Hepatocyte (in vitro differentiated cells): ENCODE data around the gene C1QL4. TPM values are rescaled to one million over a fixed set of nuclear protein-coding genes. Genes with fewer than 3 reads are reported as not detected.

Experiments used
- DNase-seq: peaks from one replicate; pipeline ENCODE4 v3.0.0-alpha.2; 2016; ENCODE audit warnings: low spot score
- H2AFZ ChIP-seq: fragments of 200-600 bp; sonication (generic); 2 replicates; pipeline ENCODE4 v1.6.0; 2016; ENCODE audit warnings: antibody characterized with exemption, mild to moderate bottlenecking
- H3K27ac ChIP-seq: fragments of 200-600 bp; sonication (generic); 2 replicates; pipeline ENCODE4 v1.5.1; 2016; ENCODE audit warnings: mild to moderate bottlenecking
- H3K27me3 ChIP-seq: fragments of 200-600 bp; sonication (generic); 2 replicates; pipeline ENCODE4 v1.6.1; 2016
- H3K36me3 ChIP-seq: fragments of 200-600 bp; sonication (generic); replicated peaks from 2 replicates; pipeline ENCODE4 v1.5.1; 2016; ENCODE audit warnings: low read depth; ENCODE audit not compliant: insufficient read depth
- H3K4me1 ChIP-seq: fragments of 200-600 bp; sonication (generic); 2 replicates; pipeline ENCODE4 v1.5.1; 2016; ENCODE audit warnings: mild to moderate bottlenecking, moderate library complexity; ENCODE audit not compliant: insufficient read depth
- H3K4me2 ChIP-seq: fragments of 200-600 bp; sonication (generic); 2 replicates; pipeline ENCODE4 v1.6.0; 2016
- H3K4me3 ChIP-seq: fragments of 200-600 bp; sonication (generic); 2 replicates; pipeline ENCODE4 v1.5.1; 2016; ENCODE audit warnings: mild to moderate bottlenecking
- H3K79me2 ChIP-seq: fragments of 200-600 bp; sonication (generic); 2 replicates; pipeline ENCODE4 v1.6.0; 2017; ENCODE audit warnings: mild to moderate bottlenecking
- H3K9me2 ChIP-seq: fragments of 200-600 bp; sonication (generic); replicated peaks from 2 replicates; pipeline ENCODE4 v1.6.0; 2017; ENCODE audit warnings: mild to moderate bottlenecking; ENCODE audit not compliant: insufficient read depth
- H3K9me3 ChIP-seq: fragments of 200-600 bp; sonication (generic); 2 replicates; pipeline ENCODE4 v1.5.1; 2016; ENCODE audit warnings: low read depth, mild to moderate bottlenecking
- H4K20me1 ChIP-seq: fragments of 200-600 bp; sonication (generic); 2 replicates; pipeline ENCODE4 v1.6.0; 2016; ENCODE audit warnings: mild to moderate bottlenecking; ENCODE audit not compliant: insufficient read depth, poor library complexity, severe bottlenecking
- EZH2 ChIP-seq: fragments of 200-600 bp; sonication (generic); IDR thresholded peaks from 2 replicates; pipeline ENCODE4 v1.6.1; 2016; ENCODE audit warnings: antibody characterized with exemption, mild to moderate bottlenecking, borderline replicate concordance
- EZH2phosphoT487 ChIP-seq: fragments of 200-600 bp; sonication (generic); IDR thresholded peaks from one replicate; pipeline ENCODE4 v1.6.1; 2018; ENCODE audit warnings: antibody characterized with exemption, mild to moderate bottlenecking, low read depth, moderate library complexity; ENCODE audit not compliant: unreplicated experiment, severe bottlenecking
- WGBS: methylation state at CpG from one replicate; pipeline ENCODE4 v1.1.6; 2016; ENCODE audit warnings: low lambda C conversion rate; ENCODE audit errors: missing lambda C conversion rate; 5-methylcytosine and 5-hydroxymethylcytosine counted together
- polyA plus RNA-seq: library from polyadenylated mRNA; unstranded; fragments of >200 nt; fragmentation: Nextera tagmentation; extraction: Ambion mirVana; gene quantifications from 2 replicates; pipeline ENCODE4 v1.2.1, GENCODE V29; 2016
- total RNA-seq: library from RNA; depleted of rRNA; stranded (reverse); fragments of >200 nt; gene quantifications from 2 replicates; pipeline ENCODE4 v1.2.3, GENCODE V29; 2014
- TF ChIP-seq, protein P1 (sequence below): fragments of 200-600 bp; sonication (generic); IDR thresholded peaks from 2 replicates; pipeline ENCODE4 v1.5.1; 2016; ENCODE audit warnings: antibody characterized with exemption, mild to moderate bottlenecking; ENCODE audit not compliant: poor library complexity

C1QL4 gene
- total and polyA plus RNA-seq, 2 experiments from 2014 or later, result not detected

DNA sequence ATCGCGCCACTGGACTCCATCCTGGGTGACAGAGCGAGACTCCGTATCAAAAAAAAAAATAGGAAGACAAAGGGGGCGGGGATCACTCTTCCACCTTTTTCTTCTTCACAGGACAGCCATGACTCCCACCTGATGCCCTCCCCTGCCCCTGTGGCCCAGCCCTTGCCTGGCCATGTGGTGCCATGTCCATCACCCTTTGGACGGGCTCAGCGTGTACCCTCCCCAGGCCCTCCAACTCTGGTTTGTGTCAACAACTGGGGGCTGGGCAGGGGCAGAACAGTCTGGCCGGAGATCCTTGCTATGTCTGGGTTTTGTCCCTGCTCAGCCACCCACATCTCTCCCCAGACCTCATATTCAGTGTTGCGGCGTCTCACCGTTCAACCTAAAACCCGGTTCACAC lies 8.2 kb downstream of the C1QL4 start:
- TF ChIP-seq, protein P1, sequence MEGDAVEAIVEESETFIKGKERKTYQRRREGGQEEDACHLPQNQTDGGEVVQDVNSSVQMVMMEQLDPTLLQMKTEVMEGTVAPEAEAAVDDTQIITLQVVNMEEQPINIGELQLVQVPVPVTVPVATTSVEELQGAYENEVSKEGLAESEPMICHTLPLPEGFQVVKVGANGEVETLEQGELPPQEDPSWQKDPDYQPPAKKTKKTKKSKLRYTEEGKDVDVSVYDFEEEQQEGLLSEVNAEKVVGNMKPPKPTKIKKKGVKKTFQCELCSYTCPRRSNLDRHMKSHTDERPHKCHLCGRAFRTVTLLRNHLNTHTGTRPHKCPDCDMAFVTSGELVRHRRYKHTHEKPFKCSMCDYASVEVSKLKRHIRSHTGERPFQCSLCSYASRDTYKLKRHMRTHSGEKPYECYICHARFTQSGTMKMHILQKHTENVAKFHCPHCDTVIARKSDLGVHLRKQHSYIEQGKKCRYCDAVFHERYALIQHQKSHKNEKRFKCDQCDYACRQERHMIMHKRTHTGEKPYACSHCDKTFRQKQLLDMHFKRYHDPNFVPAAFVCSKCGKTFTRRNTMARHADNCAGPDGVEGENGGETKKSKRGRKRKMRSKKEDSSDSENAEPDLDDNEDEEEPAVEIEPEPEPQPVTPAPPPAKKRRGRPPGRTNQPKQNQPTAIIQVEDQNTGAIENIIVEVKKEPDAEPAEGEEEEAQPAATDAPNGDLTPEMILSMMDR, result no peak
- TF ChIP-seq EZH2, result no peak
- TF ChIP-seq EZH2phosphoT487, result no peak
- Histone ChIP-seq H3K4me1 (peaks cover 11% of the 10 kb centered on the region), H3K27ac (no peak overlapping the region), H2AFZ (no peak overlapping the region), H3K79me2 (peaks cover 6% of the 10 kb centered on the region), H3K36me3 (no peaks in the 10 kb centered on the region), H4K20me1 (no peaks in the 10 kb centered on the region), H3K4me3 (no peak overlapping the region), H3K4me2 (no peak overlapping the region), H3K9me2 (no peaks in the 10 kb centered on the region), H3K27me3 (no peaks in the 10 kb centered on the region), H3K9me3 (no peaks in the 10 kb centered on the region)
- no peak for DNase-seq
- 95% methylated on average over 12 of the region's 12 CpGs for WGBS

DNA sequence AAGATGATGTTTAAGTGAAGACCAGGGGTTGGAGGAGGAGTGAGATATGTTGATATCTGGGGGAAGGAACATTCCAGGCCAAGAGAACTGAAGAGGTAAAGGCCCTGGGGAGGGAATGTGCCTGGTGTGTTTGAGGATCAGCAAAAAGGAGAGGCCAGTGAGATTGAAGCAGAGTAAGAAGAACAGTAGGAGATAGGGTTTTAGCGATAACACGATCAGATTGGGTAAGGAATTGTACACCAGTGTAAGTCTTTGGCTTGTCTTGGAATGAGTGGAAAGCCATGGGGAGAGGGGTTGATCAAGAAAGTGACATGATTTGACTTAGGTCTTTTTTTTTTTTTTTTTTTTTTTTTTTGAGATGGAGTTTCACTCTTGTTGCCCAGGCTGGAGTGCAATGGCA lies 9.1 kb downstream of the C1QL4 start:
- WGBS, result 98% methylated on average over 2 of the region's 2 CpGs

DNA sequence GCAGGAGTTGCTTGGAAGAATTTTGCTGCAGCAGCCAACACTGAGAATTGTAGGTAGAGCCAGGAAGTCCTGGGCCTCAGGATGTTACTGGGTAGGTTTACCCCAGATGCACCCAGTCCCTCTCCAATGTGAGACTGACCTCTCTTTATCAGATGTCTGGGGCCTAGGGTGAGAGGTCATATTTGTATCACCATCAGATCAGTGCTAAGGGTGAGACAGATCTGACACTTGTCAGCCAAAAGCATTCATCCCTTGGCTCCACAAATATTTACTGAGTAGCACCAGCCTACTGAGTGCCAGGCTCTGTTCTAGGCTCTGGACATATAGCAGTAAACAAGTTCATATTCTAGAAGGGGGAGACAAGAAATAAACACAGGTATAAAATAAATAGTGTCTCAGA lies 9.6 kb downstream of the C1QL4 start:
- H3K36me3 ChIP-seq, result no peaks in the 10 kb centered on the region
- H3K4me2 ChIP-seq, result no peak overlapping the region
- peaks cover 7% of the 10 kb centered on the region for H3K79me2 ChIP-seq
- no peaks in the 10 kb centered on the region for H4K20me1 ChIP-seq
- H2AFZ ChIP-seq, result no peak overlapping the region
- DNase-seq, result no peak
- H3K27me3 ChIP-seq, result no peaks in the 10 kb centered on the region
- H3K9me2 ChIP-seq, result no peaks in the 10 kb centered on the region
- H3K27ac ChIP-seq, result no peak overlapping the region
- peaks cover 12% of the 10 kb centered on the region for H3K4me1 ChIP-seq
- no peak for TF ChIP-seq EZH2
- no peak for TF ChIP-seq EZH2phosphoT487
- TF ChIP-seq, protein P1, result no peak
- H3K4me3 ChIP-seq, result no peak overlapping the region
- no peaks in the 10 kb centered on the region for H3K9me3 ChIP-seq

More for the DNA sequence above, 9.1 kb downstream of the C1QL4 start:
- Histone ChIP-seq H3K9me2 (no peaks in the 10 kb centered on the region), H3K4me3 (no peak overlapping the region), H2AFZ (no peak overlapping the region), H3K27me3 (no peaks in the 10 kb centered on the region), H4K20me1 (no peaks in the 10 kb centered on the region), H3K36me3 (no peaks in the 10 kb centered on the region), H3K9me3 (no peaks in the 10 kb centered on the region), H3K27ac (no peak overlapping the region), H3K4me2 (no peak overlapping the region), H3K4me1 (peaks cover 15% of the 10 kb centered on the region), H3K79me2 (peaks cover 7% of the 10 kb centered on the region)
- no peak for DNase-seq
- TF ChIP-seq, protein P1, result no peak
- TF ChIP-seq EZH2phosphoT487 (no peak), EZH2 (no peak)

DNA sequence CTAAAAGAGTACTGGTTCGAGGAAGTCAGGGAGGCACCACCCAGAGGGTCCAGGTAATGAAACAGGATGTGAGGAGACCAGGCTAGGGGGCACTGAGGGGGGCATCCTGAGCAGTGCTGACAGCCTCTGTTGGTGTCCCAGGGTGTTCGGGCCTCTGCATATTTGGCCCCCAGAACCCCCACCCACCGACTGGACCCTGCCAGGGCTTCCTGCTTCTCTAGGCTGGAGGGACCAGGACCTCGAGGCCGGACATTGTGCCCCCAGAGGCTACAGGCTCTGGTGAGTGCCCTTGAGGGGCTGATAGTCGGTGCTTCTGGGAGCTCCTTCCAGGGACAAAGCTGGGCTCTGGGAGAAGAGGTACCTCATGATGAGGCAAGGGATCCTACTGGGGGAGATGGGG lies 11.4 kb downstream of the C1QL4 start:
- no peaks in the 10 kb centered on the region for H3K27me3 ChIP-seq
- TF ChIP-seq, protein P1, result no peak
- no peaks in the 10 kb centered on the region for H4K20me1 ChIP-seq
- no peak overlapping the region for H3K4me2 ChIP-seq
- no peak for DNase-seq
- peaks cover 7% of the 10 kb centered on the region for H3K79me2 ChIP-seq
- peaks cover 5% of the 10 kb centered on the region for H3K4me1 ChIP-seq
- no peaks in the 10 kb centered on the region for H3K9me3 ChIP-seq
- H3K4me3 ChIP-seq, result no peak overlapping the region
- H2AFZ ChIP-seq, result no peak overlapping the region
- no peaks in the 10 kb centered on the region for H3K36me3 ChIP-seq
- H3K9me2 ChIP-seq, result no peaks in the 10 kb centered on the region
- H3K27ac ChIP-seq, result no peak overlapping the region
- WGBS, result 97% methylated on average over 6 of the region's 6 CpGs
